GM19324 (cell line): ENCODE results near the gene HSD17B14.
A peak's percentile ranks its signal among the peaks of the same experiment; 100 is the strongest.
"Not testable (repeated sequence)": the region's sequence is repeated elsewhere in the genome, so short reads cannot be mapped to it uniquely, and the experiment has no call there.

Experiments
- ATAC-seq: cut with Tn5 transposase; IDR thresholded peaks from one replicate; pipeline ENCODE4 v1.9.1; 2021; ENCODE audit warnings: mild to moderate bottlenecking, moderate library complexity; ENCODE audit not compliant: unreplicated experiment, low FRiP score

Gene HSD17B14

GRCh38 chr19:48799358-48800300, 36.7 kb downstream of the HSD17B14 start:
- ATAC-seq = no peak

- no peak for ATAC-seq
Measured at GRCh38 chr19:48798937-48799336, 37.4 kb downstream of the HSD17B14 start.

- ATAC-seq = no peak
Measured at GRCh38 chr19:48797103-48797502, 39.2 kb downstream of the HSD17B14 start.

- no peak for ATAC-seq
Measured at GRCh38 chr19:48796298-48797083, 39.8 kb downstream of the HSD17B14 start.

GRCh38 chr19:48795685-48796070, 40.6 kb downstream of the HSD17B14 start:
- no peak for ATAC-seq

GRCh38 chr19:48795055-48795684, 41.1 kb downstream of the HSD17B14 start:
- peak; percentile 79 for ATAC-seq

GRCh38 chr19:48794291-48794690, 42.0 kb downstream of the HSD17B14 start:
- ATAC-seq = no peak

- ATAC-seq = no peak
Measured at GRCh38 chr19:48793271-48793670, 43.0 kb downstream of the HSD17B14 start.

GRCh38 chr19:48787331-48787730, 49.0 kb downstream of the HSD17B14 start:
- ATAC-seq = not testable (repeated sequence)

GRCh38 chr19:48786422-48786821, 49.9 kb downstream of the HSD17B14 start:
- not testable (repeated sequence) for ATAC-seq

GRCh38 chr19:48784527-48784926, 51.8 kb downstream of the HSD17B14 start:
- no peak for ATAC-seq

GRCh38 chr19:48780631-48781391, 55.5 kb downstream of the HSD17B14 start:
- no peak for ATAC-seq

- no peak for ATAC-seq
Measured at GRCh38 chr19:48779636-48780035, 56.7 kb downstream of the HSD17B14 start.

- ATAC-seq = no peak
Measured at GRCh38 chr19:48777720-48778119, 58.6 kb downstream of the HSD17B14 start.

GRCh38 chr19:48777139-48777538, 59.2 kb downstream of the HSD17B14 start:
- ATAC-seq = no peak

GRCh38 chr19:48772503-48772953, 63.8 kb downstream of the HSD17B14 start:
- ATAC-seq = no peak

- ATAC-seq = no peak
Measured at GRCh38 chr19:48770734-48771472, 65.4 kb downstream of the HSD17B14 start.

- no peak for ATAC-seq
Measured at GRCh38 chr19:48770266-48770665, 66.0 kb downstream of the HSD17B14 start.

GRCh38 chr19:48768994-48769713, 67.1 kb downstream of the HSD17B14 start:
- ATAC-seq = no peak
